AG09309 (cell line): Measurements from ENCODE around the gene FEM1B.

Source experiments
- DNase-seq: peaks from one replicate; pipeline ENCODE4 v3.0.0-alpha.2; 2010; ENCODE audit warnings: low read depth
- H3K4me3 ChIP-seq: 2 replicates; pipeline ENCODE4 v1.5.1; 2011; ENCODE audit warnings: mild to moderate bottlenecking, low read depth, low read length, moderate library complexity; ENCODE audit not compliant: control insufficient read depth
- TF ChIP-seq, protein P1 (sequence below): IDR thresholded peaks from 2 replicates; pipeline ENCODE4 v1.5.1; 2011; ENCODE audit warnings: mild to moderate bottlenecking, low read depth, low read length, inconsistent platforms; ENCODE audit not compliant: insufficient read depth, control insufficient read depth; ENCODE audit errors: missing control alignments

The FEM1B gene

DNA sequence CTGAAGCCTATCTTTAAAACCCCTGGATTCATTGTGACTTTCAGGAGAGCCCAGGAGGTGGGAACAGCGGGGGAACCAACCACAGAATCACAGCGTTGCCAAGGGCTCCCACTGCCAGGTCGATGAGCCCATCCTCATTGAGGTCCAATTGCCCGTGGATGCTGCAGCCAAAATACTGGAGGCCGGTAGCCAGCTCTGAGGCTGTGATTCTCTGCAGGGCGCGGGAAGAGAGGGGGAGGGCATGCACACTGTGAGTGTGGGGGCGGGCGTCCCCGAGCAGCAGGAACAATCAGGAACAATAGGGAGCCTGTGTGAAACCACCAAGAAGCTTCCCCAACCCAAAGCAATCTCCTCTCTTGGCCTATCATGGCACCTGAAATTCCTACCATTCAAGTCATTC, 53.4 kb downstream of the FEM1B start:
- H3K4me3 ChIP-seq, result no peak overlapping the region
- DNase-seq, result no peak

DNA sequence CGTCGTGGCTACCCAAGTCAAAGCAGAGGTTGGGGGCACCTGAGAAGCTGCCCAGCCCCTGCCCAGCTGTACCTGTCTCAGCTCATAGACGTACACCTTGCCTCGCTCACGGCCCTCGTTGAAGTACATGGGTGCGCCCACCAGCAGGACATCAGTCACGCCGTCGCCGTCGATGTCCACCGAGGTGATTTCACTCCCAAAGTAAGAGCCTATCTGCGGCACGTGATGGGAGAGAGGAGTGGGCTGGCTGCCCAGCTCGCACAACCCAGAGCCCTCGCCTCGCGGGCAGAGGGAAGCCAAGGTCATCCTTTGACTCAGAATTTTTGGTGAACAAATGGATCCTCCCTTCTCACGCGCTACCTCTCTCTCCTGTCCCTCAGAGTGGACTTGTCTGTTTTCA, 54.7 kb downstream of the FEM1B start:
- TF ChIP-seq, protein P1, sequence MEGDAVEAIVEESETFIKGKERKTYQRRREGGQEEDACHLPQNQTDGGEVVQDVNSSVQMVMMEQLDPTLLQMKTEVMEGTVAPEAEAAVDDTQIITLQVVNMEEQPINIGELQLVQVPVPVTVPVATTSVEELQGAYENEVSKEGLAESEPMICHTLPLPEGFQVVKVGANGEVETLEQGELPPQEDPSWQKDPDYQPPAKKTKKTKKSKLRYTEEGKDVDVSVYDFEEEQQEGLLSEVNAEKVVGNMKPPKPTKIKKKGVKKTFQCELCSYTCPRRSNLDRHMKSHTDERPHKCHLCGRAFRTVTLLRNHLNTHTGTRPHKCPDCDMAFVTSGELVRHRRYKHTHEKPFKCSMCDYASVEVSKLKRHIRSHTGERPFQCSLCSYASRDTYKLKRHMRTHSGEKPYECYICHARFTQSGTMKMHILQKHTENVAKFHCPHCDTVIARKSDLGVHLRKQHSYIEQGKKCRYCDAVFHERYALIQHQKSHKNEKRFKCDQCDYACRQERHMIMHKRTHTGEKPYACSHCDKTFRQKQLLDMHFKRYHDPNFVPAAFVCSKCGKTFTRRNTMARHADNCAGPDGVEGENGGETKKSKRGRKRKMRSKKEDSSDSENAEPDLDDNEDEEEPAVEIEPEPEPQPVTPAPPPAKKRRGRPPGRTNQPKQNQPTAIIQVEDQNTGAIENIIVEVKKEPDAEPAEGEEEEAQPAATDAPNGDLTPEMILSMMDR, result no peak
- DNase-seq, result no peak
- H3K4me3 ChIP-seq, result no peak overlapping the region

More for the DNA sequence above, 53.4 kb downstream of the FEM1B start:
- TF ChIP-seq, protein P1, result no peak

DNA sequence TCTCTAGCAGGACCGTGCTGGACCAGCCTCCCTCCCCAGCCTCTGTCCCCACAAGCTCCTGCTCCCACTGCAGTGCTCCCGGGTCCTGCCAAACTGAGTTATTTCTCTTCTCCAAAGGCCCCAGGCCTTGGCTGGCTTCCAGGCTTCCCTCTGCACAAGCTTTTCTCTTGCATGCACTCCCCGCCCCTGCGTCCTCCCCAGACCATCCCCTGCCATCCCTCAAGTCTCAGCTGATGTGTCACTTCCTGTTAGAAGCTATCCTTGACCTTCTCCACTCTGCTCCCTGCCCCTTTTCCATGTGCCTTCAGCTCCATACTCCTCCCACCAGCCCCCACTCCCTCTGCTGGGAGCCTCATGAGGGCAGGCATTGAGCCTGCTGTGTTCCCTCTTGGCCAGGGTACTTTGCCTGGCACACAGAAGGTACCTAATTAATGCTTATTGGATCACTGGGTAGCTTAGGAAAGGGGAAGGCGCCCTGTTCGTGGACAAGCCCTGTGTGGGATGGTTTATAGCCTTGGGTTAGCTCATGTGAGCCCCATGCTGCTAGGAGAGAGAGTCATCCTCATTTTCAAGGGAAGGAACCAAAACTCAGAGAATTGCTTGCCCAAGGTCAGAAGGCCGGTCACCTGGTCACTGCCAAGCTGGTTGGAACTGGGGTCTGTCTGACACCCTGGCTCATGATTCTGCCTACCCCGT, 56.4 kb downstream of the FEM1B start:
- TF ChIP-seq, protein P1, result no peak
- DNase-seq, result no peak

DNA sequence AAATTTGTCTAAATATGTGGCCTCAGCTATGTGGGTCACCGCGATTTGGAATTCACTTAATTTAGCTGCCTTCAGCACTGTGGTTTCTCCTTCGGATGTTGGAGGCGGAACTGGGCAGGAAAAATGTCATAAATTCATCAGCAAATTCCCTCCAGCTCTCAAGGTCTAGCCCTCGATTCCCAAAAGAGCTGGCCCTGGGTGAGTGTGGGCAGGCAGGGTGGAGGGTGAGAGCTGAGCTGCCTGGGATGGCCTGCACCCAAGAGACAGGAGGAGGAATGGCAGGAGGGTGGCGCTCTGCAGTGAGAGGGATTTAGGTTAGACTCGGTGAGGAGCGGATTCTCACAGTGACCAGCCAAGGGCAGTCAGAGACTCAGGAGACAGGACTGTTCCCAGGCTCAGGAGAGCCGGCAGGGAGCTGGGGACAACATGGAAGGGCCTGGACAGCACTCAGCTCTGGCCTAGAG, 57.1 kb downstream of the FEM1B start:
- DNase-seq, result peak; percentile 61
- no peak overlapping the region for H3K4me3 ChIP-seq
- TF ChIP-seq, protein P1, result peak; percentile 43

More for the DNA sequence above, 56.4 kb downstream of the FEM1B start:
- H3K4me3 ChIP-seq, result no peak overlapping the region

DNA sequence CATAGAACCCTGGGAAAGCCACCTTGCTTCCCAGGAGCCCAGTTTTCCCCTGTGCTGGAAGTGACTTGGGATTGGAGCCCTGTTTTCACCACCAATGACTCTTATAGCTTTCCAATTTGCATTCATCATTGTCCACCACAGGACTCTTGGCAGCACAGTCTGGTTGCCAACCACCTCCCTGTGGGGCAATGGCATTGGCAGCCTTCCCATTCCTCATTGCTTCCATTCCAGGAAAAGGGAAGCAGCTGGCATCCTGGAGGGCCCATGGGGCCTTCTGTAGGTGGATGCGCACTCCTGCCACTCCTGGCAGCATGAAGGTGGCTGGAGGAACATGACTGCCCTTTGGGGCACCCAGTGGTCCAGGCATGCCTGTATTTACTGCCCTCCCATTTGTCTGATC, 57.7 kb downstream of the FEM1B start:
- no peak overlapping the region for H3K4me3 ChIP-seq
- DNase-seq, result no peak
- TF ChIP-seq, protein P1, result no peak

DNA sequence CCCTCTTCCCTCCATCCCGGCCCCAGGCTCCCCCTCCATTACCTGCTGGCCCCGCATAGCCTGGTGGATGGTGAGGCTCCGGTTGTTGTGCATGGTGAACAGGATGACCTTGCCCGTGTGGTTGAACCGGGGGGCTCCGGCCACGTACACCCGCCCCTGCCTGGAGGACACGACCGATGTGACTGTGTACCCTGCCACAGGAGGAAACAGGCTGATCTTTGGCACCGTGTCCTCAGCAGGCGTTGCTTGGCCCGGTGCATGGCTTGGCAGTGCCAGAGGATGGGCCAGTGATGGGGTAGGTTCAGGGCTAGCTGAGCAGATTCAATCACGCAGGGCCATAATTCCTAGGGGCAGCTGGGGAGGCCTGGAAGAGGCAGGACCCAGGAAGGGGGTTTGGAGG, 58.1 kb downstream of the FEM1B start:
- TF ChIP-seq, protein P1, result no peak
- DNase-seq, result no peak
- H3K4me3 ChIP-seq, result no peak overlapping the region
